Measurements from ENCODE around the gene CFAP91. TPM values are rescaled to one million over a fixed set of nuclear protein-coding genes. Genes with fewer than 3 reads are reported as not detected.

CFAP91 gene
- total RNA-seq: under 1 TPM; 0.58 to 0.91 TPM
- long read RNA-seq, full-length matches to known transcripts: 1 of 2 reads
- long read RNA-seq, partial matches to known transcripts: 1 of 2 reads
- long read RNA-seq, other reads (novel, unspliced or antisense): 0 of 2 reads

DNA sequence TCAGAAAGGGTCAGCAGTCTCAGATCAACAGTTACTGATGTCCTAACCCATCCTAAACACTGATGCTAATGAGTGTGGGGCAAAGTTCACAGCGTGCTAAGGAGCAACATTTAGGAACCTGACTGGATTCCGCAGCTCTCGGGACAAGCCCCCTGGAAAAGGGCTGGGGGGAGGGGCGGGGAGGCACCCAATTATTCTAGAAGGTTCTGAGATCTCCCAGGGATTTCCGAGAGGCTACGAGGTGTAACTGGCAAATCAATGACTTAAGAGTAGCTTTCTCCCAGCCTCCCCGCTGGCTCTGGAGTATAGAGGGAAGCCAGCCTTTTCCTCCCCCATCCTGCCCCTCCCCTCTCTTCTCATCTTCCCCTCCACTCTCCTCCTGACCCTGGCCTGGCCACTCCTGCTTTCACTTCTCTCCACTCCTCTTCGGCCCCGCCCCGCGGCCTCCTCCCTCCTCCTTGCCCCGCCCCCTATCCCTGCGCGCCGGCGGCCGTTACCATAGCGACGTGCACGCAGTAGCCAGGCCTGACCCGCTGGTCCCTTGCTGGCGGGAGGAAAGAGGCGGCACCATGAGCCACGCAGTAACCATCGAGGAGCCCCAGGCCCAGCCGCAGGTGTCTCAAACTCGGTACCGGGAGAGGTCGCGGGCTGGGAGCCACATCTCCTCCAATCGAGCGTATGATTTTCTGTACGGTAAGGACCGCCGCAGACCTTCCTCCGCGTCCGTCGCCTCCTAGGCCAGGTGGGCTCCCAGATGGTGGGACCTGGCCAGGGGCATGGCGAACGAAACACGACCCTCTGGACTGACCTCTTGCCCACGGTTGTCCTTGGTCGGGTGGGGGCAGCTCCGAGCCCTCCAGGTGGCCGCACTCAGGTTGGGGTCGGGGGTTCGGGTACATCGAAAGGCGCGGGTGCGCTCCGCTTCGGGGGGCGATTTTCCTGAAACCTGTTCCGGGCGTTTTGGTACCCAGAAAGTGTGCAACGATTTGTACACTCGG, at the start of gene CFAP91:
Gene CFAP91 (plus strand): TSS at position 493 of the 998 bp plus-strand sequence. CDS start 77 bp downstream, at position 570.
- intact Hi-C loops (cut with DNase I): no loop called here
- ATAC-seq (peak; percentile 100), DNase-seq (peak; percentile 97)

GRCh38 chr3:119653876-119654275, 48.9 kb upstream of the CFAP91 start:
- ATAC-seq: no peak
- DNase-seq: no peak
- intact Hi-C loops (cut with DNase I): no loop called here

DNA sequence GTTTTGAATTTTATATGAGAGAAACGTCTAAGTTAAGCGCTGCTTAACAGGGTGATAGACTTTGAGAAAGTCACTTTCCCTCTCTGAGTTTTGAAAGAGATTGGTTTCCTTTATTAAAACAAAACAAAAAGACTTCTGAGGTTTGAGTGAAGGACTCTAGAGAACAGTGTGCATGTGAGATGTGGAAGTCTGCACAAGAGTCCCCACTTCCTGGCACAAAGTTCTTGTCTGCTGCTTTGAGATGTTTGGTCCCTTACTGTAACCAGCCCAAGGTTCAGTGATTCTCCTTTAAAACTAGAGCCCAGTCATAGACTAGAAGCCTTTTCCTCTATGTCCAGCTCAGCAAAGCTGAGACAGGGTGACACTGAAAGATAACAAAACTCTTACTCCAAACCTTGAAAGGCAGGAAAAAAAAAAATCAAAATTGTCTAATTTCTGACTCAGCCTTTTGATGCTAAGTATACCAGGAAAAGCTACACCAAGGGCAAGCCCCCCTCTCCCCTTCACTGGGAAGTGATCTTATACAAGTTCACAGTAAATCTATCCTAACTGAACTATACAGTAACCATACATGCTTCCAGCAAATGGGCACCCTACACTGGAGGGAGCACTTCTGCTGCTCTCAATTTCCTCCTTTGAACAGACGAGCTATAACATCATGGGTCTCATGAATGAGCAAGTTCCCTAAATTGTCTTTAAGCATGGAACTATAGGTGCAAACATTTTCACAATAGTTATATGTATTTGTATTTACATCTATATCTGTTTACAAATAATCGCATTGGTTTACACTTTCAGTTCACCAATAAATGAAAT, 44.7 kb upstream of the CFAP91 start:
- DNase-seq: no peak
- ATAC-seq: no peak
- intact Hi-C loops (cut with DNase I): no loop called here

DNA sequence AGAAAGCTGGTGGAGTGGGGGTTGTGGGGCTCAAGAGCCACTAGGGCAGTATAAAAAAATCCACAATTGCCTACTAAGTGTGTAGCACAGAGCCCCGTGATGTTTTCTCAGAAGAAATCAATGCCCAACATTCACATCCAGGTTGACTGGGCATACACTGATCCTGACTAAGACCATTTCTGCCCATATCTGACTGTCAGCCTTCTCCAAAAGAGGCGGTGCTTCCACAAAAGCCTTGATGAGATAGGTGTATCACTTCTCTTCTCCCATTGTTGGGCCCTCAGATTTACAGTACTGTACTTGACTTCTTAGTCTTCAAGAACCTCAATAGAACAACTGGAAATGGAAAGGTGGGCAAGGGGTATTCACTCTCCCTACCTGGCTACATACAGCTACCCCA, 43.8 kb upstream of the CFAP91 start:
- peak; percentile 10 to 12 for ATAC-seq
- intact Hi-C loops (cut with DNase I): no loop called here
- DNase-seq: no peak

DNA sequence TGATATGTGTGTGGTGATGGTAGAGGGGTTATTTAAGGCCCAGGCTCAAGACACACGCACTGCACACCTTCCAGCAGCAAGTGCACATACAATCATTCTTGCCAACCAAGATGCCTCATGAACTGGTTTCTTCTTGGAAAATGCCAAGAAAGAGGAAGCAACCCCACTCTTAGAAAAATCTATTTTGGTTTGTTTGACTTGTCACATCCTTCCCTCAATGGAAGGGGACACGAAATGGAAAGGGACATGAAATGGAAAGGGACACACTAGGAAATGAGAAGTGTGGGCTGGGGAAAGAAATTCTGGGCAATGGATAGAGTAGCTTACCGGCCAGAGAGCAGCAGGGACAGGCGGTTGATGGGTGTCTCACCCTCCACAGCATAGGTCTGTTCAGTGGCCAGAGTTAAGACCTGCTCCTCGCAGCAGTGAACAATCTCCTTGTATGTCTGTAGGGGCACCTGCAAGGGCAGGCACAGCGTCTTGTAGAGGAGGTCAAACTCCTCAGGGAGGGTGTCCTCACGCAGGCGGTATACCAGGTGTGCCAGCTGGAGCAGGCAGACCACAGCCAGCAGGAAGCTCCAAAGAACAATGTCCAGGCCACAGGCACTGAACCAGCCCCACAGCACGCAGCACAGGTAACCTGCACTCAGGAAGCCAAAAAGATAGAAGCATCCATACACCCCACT, 43.1 kb upstream of the CFAP91 start:
- intact Hi-C loops (cut with DNase I): no loop called here
- no peak for DNase-seq
- peak; percentile 2 to 14 for ATAC-seq

DNA sequence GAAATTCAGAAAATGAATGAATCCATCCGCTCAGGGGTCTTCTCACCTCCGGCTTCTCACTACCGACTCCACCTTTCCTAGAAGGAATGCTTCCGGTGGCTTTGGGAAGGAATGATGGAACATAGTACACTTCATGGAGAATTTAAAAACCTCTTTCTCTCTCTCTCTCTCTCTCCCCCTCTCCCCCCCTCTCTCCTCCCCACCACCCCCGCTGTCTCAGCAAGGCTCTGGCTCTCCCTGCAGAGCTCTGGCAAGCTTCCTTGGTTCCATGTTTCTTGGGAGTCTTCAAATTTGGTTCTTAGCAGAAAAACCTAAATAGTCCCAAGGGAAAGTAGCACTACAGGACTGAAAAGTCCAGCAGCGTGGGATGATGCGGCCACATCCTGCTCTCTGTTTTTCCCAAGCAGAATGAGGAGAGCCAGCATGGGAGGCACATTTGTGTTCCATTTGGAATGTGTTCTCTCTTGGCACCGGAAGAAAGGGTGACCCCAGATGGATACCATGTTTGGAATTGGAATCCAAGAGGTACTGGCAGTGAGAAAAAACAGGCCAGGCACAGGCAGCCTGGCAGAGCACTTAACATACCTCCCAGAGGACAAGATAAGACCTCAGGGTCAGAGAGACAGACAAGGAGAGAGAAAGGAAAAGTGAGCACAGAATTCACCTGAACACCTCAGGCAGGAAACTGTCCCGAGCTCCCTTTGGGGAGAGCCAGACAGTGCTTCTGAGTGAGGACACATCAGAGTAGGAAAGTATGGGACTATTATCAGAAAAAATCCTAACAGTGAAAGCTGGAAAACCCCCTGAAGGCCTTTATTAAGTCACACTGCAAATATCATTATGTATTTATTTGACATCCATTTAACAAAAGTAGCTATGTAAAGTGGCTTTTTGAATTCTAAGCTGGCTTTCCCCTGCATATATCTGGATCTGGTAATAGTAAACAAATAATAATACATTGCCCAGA, 42.1 kb upstream of the CFAP91 start, which contains the start of gene POPDC2:
Gene POPDC2 (minus strand): TSS at position 116 of the 967 bp plus-strand sequence. CDS start 166 bp downstream, outside the sequence.
- peak; percentile 36 for DNase-seq
- ATAC-seq: peak; percentile 77 to 82
- intact Hi-C loops (cut with DNase I): no loop called here

- intact Hi-C loops (cut with DNase I): no loop called here
- peak in 1 of 2 donors; percentile 9 for ATAC-seq
- no peak for DNase-seq
Observed at GRCh38 chr3:119662604-119663373, 40.0 kb upstream of the CFAP91 start.

DNA sequence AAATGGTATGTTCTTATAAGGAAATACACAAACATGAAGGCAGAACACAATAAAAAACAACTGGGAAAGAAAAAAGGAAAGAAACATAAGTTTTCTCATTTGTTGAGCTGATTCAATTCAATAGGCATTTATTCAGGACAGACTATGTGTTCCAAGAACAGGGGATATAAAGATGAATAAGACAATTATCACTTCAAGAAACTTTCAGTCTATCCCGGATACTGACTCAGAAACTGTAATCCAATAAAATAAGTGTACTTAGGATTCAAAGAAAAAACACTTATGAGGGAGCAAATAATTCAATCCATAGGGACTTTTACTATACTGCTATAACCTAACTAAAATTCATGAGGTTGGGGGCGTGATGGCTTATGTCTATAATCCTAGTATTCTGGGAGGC, 38.9 kb upstream of the CFAP91 start:
- intact Hi-C loops (cut with DNase I): no loop called here
- no peak for DNase-seq
- no peak for ATAC-seq

DNA sequence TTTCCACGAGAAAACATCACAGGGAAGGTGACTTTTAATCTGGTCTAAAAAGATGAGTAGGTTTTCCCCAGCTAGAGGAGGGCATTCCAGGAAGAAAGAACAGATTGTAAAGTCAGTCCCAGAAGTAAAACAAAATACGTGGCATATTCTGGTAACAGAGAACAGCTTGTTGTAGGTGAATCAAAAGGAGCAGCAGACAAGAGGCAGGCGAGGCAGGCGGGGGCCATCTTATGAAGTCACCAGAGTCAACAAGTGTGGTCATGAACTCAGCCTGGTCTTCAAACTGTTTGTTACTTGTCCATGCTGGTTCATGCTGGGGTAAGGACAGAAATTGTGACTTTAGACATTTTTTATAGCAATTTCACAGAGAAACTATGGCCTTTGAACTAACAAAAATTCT, 38.5 kb upstream of the CFAP91 start:
- ATAC-seq: no peak
- intact Hi-C loops (cut with DNase I): no loop called here
- DNase-seq: no peak

- DNase-seq: no peak
- intact Hi-C loops (cut with DNase I): no loop called here
- peak in 1 of 2 donors; percentile 70 for ATAC-seq
Observed at GRCh38 chr3:119664850-119665379, 37.9 kb upstream of the CFAP91 start.

DNA sequence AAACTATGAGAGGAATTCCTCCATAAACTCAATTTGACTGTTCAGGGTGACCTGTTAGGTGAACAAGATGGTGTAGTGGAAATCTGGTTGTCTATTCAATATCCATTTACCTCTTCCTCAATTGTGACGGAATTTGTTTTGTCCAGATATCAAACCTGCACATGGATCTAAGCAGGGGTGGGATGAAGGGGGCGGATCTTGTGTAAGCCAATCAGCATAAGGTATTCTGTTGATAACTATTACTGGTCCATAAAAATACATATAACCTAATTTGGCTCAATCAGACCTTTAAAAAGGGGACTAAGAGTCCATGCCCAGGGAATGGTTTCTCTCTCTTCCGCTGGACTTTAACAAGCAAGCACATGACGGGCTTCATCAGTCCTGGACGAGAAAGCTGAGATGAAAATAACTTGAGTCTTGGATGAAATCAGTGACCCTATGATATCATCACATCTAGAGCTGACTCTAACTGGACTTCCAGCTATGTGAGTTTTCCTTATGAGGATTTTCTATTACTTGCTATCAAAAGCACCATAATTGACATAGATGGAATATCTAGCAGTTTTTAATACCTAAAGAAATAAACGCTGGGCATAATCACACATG, 36.8 kb upstream of the CFAP91 start:
- intact Hi-C loops (cut with DNase I): no loop called here
- DNase-seq: no peak
- ATAC-seq: peak in 1 of 2 donors; percentile 6

DNA sequence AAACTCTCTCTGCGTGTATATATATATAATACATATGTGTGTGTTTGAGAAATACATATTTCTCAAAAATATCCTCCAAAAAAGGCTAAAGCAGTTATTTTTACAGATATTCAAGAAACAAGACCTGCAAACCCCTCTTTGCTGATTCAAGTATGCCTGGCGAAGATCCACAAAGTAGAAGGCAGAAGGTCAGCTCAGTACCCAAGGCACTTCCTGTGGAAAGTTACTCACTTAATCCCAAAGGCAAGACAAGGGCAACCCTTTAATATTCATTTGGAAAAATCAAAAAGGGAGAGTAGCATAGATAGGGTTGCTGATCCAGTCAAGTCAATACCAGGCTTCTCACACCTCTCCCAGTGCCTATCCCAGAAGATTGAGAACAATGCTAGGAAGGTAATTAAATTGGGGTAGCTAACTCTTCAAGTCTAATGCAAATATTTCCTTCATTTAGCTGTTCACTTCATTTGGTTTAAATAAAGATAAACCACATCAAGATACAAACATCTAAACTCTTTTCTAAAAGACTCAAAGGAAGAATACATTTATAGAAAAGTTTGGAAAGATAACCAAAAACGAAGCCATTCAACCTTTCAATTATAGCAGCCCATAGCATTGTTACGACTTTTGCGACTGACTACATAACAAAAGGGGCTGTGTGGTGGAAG, 32.8 kb upstream of the CFAP91 start:
- ATAC-seq: peak in 1 of 2 donors; percentile 41
- intact Hi-C loops (cut with DNase I): loop anchor here in 1 of 2 donors (5.0 kb wide), 1 partner anchor 33 kb away; no protein-coding TSS in a partner anchor
- no peak for DNase-seq

- DNase-seq (no peak), ATAC-seq (no peak)
- intact Hi-C loops (cut with DNase I): loop anchor here in 1 of 2 donors (5.0 kb wide), 1 partner anchor 35 kb away; no protein-coding TSS in a partner anchor
Observed at GRCh38 chr3:119672776-119673175, 30.0 kb upstream of the CFAP91 start.

- DNase-seq (no peak), ATAC-seq (no peak)
- intact Hi-C loops (cut with DNase I): loop anchor here in 1 of 2 donors (5.0 kb wide), 1 partner anchor 37 kb away; no protein-coding TSS in a partner anchor
Observed at GRCh38 chr3:119673875-119674274, 28.9 kb upstream of the CFAP91 start.

DNA sequence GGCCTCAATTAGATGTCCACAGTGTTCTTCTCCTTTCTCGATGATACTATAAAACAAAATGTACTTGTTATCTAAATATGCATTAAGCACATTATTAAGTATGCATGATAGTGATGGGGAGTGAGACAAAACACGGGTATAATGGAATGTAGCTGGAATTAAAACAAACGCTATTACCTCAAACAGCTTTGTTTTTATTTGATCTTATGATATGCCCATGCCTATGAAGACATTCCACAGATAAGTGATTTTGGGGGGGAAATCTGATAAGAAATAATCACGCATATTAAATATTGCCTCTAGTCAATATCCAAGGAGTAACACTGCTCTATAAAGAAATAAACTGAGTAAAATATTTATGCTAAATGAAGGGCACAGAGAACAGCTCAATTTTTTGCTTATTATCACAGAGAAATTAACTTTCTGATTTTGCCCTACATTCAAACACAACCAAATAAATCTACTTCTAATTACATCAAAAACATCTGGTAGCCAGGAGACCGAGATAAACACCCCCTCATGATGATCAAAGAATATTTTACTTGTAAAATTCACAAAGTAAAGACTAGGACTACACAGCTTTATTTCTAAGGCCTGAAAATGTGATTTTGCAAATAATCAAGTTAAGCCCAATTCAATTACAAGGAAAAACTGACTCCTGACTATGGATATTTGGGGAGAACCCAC, 27.5 kb upstream of the CFAP91 start:
- no peak for DNase-seq
- intact Hi-C loops (cut with DNase I): loop anchor here in 1 of 2 donors (5.0 kb wide), 2 partner anchors 93 to 178 kb away; partner anchors contain the start of gene TIMMDC1
- no peak for ATAC-seq
